Testis (tissue), 3 donors: ENCODE measurements around the gene BRI3. TPM values are rescaled to one million over a fixed set of nuclear protein-coding genes. Genes with fewer than 3 reads are reported as not detected.

Experiments
- DNase-seq: peaks from one replicate; pipeline ENCODE4 v3.0.0-alpha.2; 2019
- H3K27ac ChIP-seq, 2 donors: fragments of 200-600 bp; sonication (generic); one replicate each; pipeline ENCODE4 v1.5.1; 2019
- H3K27me3 ChIP-seq: fragments of 200-600 bp; sonication (generic); one replicate; pipeline ENCODE4 v1.5.1; 2019
- H3K36me3 ChIP-seq: fragments of 200-600 bp; sonication (generic); one replicate; pipeline ENCODE4 v1.5.1; 2017; ENCODE audit warnings: low read depth; ENCODE audit errors: missing control alignments
- H3K4me1 ChIP-seq: fragments of 200-600 bp; sonication (generic); one replicate; pipeline ENCODE4 v1.5.1; 2019
- H3K4me3 ChIP-seq, 2 donors: fragments of 200-600 bp; sonication (generic); one replicate each; pipeline ENCODE4 v1.5.1; 2017 to 2019
- H3K9me3 ChIP-seq: fragments of 200-600 bp; sonication (generic); one replicate; pipeline ENCODE4 v1.5.1; 2017
- CTCF ChIP-seq, 3 experiments: fragments of 450-650 bp in 2 of 3; fragments of 200-600 bp in 1 of 3; sonication (generic) in 1 of 3; IDR thresholded peaks; one replicate each; pipeline ENCODE4 v1.5.1; 2016 to 2019; ENCODE audit warnings: antibody characterized with exemption in 3 of 3, mild to moderate bottlenecking in 2 of 3, moderate library complexity in 1 of 3
- POLR2A ChIP-seq: fragments of 450-650 bp; IDR thresholded peaks from one replicate; pipeline ENCODE4 v1.6.1; 2017; ENCODE audit warnings: antibody characterized with exemption, mild to moderate bottlenecking, moderate library complexity
- WGBS, 2 donors: methylation state at CpG; one replicate each; pipeline ENCODE4 v1.1.5; 2018; 5-methylcytosine and 5-hydroxymethylcytosine counted together
- intact Hi-C: fragments of 100-400 bp; cut with DNase I; formaldehyde crosslinking; loops from one replicate; pipeline ENCODE4 v1.15.1; 2023; ENCODE audit warnings: low total_unique reads
- polyA plus RNA-seq: library from polyadenylated mRNA; stranded (reverse); fragments of 350-450 nt; fragmentation: Illumina TruSeq; extraction: RNeasy Lipid Tissue Mini Kit (QIAGEN cat#74804); gene quantifications from one replicate; pipeline ENCODE4 v1.2.3, GENCODE V29; 2014; ENCODE audit warnings: low read depth, low replicate concordance; ENCODE audit not compliant: insufficient read depth
- total RNA-seq, 2 donors: library from RNA; depleted of rRNA; stranded (reverse); fragments of >200 nt; gene quantifications; one replicate each; pipeline ENCODE4 v1.2.3, GENCODE V29; 2016

The BRI3 gene
- total and polyA plus RNA-seq, 3 donors from 2014 or later, result 61.1 to 167 (median 76.3) TPM

DNA sequence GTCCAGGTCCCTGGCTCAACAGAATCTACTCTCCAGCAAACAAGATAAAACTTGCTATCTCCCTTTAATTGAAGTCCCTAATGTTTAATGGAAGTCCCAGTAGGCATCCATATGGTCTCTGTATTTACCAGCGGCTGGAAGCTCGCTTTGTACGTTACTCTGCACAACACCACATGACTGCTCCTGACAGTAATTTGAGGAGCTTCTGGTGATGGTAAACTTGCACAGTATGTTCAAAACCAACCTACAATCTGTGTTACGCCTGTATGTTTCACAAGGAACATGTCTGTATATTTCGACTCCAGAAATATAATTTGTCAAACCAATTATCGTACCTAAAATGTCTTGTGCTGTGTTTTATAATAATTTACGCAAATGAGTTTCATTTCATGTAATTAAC is 25.1 kb upstream of the BRI3 start:
- H3K36me3 ChIP-seq, result no peaks in the 10 kb centered on the region
- no peaks in the 10 kb centered on the region for H3K9me3 ChIP-seq
- no peak overlapping the region for H3K27ac ChIP-seq
- TF ChIP-seq CTCF (IDR thresholded peaks at IDR 0.05) (no peak), POLR2A (no peak)
- H3K4me1 ChIP-seq, result peaks cover 2% of the 10 kb centered on the region
- intact Hi-C loops, result no loop called here
- H3K4me3 ChIP-seq, result no peak overlapping the region
- DNase-seq, result no peak
- no peaks in the 10 kb centered on the region for H3K27me3 ChIP-seq
- WGBS, 2 donors, result 89 to 93% methylated on average over 7 of the region's 7 CpGs

DNA sequence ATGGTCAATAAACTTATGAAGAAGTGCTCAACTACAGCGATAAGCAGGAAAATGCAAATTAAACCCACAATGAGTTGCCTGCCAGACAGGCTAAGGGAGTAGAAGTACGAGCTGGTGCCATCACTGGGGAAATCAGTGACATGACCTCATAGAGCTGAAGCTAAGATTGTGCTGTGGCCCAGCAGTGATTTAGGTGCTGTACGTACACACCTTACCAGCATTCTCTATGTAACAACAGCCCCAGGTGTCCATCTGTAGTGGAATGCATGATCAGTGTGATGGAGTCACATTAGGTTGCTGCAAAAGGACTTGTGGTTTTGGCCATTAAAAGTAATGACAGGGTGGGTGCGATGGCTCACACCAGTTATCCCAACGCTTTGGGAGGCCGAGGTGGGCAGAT is 23.8 kb upstream of the BRI3 start:
- H3K27ac ChIP-seq, result no peak overlapping the region
- no peaks in the 10 kb centered on the region for H3K4me1 ChIP-seq
- H3K27me3 ChIP-seq, result no peaks in the 10 kb centered on the region
- no peak overlapping the region for H3K4me3 ChIP-seq
- WGBS, 2 donors, result 75 to 85% methylated on average over 6 of the region's 6 CpGs
- TF ChIP-seq POLR2A (no peak), CTCF (IDR thresholded peaks at IDR 0.05) (no peak)
- no peaks in the 10 kb centered on the region for H3K36me3 ChIP-seq
- DNase-seq, result no peak
- intact Hi-C loops, result no loop called here
- no peaks in the 10 kb centered on the region for H3K9me3 ChIP-seq

GRCh38 chr7:98265841-98266271 is 15.6 kb upstream of the BRI3 start:
- Histone ChIP-seq H3K4me1 (no peaks in the 10 kb centered on the region), H3K9me3 (no peaks in the 10 kb centered on the region), H3K36me3 (no peaks in the 10 kb centered on the region), H3K27me3 (no peaks in the 10 kb centered on the region), H3K27ac (no peak overlapping the region), H3K4me3 (no peak overlapping the region)
- intact Hi-C loops, result no loop called here
- WGBS, 2 donors, result 80 to 94% methylated on average over 5 of the region's 5 CpGs
- DNase-seq, result no peak
- TF ChIP-seq CTCF (IDR thresholded peaks at IDR 0.05) (no peak), POLR2A (no peak)

GRCh38 chr7:98266840-98267239 is 14.6 kb upstream of the BRI3 start:
- H3K27me3 ChIP-seq, result no peaks in the 10 kb centered on the region
- TF ChIP-seq CTCF (IDR thresholded peaks at IDR 0.05) (peak in 2 of 3 experiments; percentile 25 to 38), POLR2A (no peak)
- 41 to 71% methylated on average over 2 of the region's 2 CpGs for WGBS, 2 donors
- no peak for DNase-seq
- H3K9me3 ChIP-seq, result no peaks in the 10 kb centered on the region
- no peaks in the 10 kb centered on the region for H3K36me3 ChIP-seq
- intact Hi-C loops, result no loop called here
- no peaks in the 10 kb centered on the region for H3K4me1 ChIP-seq
- no peak overlapping the region for H3K4me3 ChIP-seq
- no peak overlapping the region for H3K27ac ChIP-seq

GRCh38 chr7:98267303-98267702 is 14.2 kb upstream of the BRI3 start:
- no peaks in the 10 kb centered on the region for H3K4me1 ChIP-seq
- no peaks in the 10 kb centered on the region for H3K27me3 ChIP-seq
- WGBS, 2 donors, result 89 to 90% methylated on average over 3 of the region's 3 CpGs
- no peak for DNase-seq
- intact Hi-C loops, result no loop called here
- H3K4me3 ChIP-seq, result no peak overlapping the region
- H3K27ac ChIP-seq, result no peak overlapping the region
- H3K36me3 ChIP-seq, result no peaks in the 10 kb centered on the region
- H3K9me3 ChIP-seq, result no peaks in the 10 kb centered on the region
- TF ChIP-seq POLR2A, result no peak
- no peak for TF ChIP-seq CTCF (IDR thresholded peaks at IDR 0.05)
